GM18520 (cell line): ENCODE results near the gene FOSL2.

ENCODE experiments used
- ATAC-seq: cut with Tn5 transposase; IDR thresholded peaks from one replicate; pipeline ENCODE4 v1.9.1; 2021; ENCODE audit not compliant: unreplicated experiment

FOSL2 gene

GRCh38 chr2:28392297-28393113 is at the start of gene FOSL2:
FOSL2 (plus strand) TSS chr2:28392858; CDS start chr2:28393721, 863 bp downstream.
- ATAC-seq = peak; percentile 75

- ATAC-seq = no peak
Measured at GRCh38 chr2:28343184-28343942, 49.3 kb upstream of the FOSL2 start.

GRCh38 chr2:28343971-28344715 is 48.5 kb upstream of the FOSL2 start:
- no peak for ATAC-seq

- no peak for ATAC-seq
Measured at GRCh38 chr2:28344756-28345373, 47.8 kb upstream of the FOSL2 start.

GRCh38 chr2:28345619-28346018 is 47.0 kb upstream of the FOSL2 start:
- ATAC-seq = no peak

GRCh38 chr2:28346587-28346986 is 46.1 kb upstream of the FOSL2 start:
- no peak for ATAC-seq

- ATAC-seq = no peak
Measured at GRCh38 chr2:28347193-28347592, 45.5 kb upstream of the FOSL2 start.

GRCh38 chr2:28347596-28347995 is 45.1 kb upstream of the FOSL2 start:
- ATAC-seq = no peak

- ATAC-seq = no peak
Measured at GRCh38 chr2:28348149-28348567, 44.5 kb upstream of the FOSL2 start.

GRCh38 chr2:28348921-28349320 is 43.7 kb upstream of the FOSL2 start:
- ATAC-seq = no peak

GRCh38 chr2:28349546-28350165 is 43.0 kb upstream of the FOSL2 start:
- ATAC-seq = no peak

GRCh38 chr2:28350196-28350595 is 42.5 kb upstream of the FOSL2 start:
- ATAC-seq = no peak

GRCh38 chr2:28350791-28351285 is 41.8 kb upstream of the FOSL2 start:
- ATAC-seq = no peak

GRCh38 chr2:28351621-28352020 is 41.0 kb upstream of the FOSL2 start:
- ATAC-seq = no peak

- ATAC-seq = no peak
Measured at GRCh38 chr2:28352104-28352503, 40.6 kb upstream of the FOSL2 start.

GRCh38 chr2:28352610-28353195 is 40.0 kb upstream of the FOSL2 start:
- no peak for ATAC-seq

- ATAC-seq = no peak
Measured at GRCh38 chr2:28354920-28355520, 37.6 kb upstream of the FOSL2 start.

GRCh38 chr2:28355521-28356094 is 37.0 kb upstream of the FOSL2 start:
- no peak for ATAC-seq
